Activated effector memory CD4-positive, alpha-beta T cell treated with Interleukin-2 at 50 U/mL for 16 hours (primary cell): Measurements from ENCODE around the gene MYH13.
"Not testable (repeated sequence)": the region's sequence is repeated elsewhere in the genome, so short reads cannot be mapped to it uniquely, and the experiment has no call there.

Source experiments
- DNase-seq: peaks from one replicate; pipeline ENCODE4 v3.0.0-alpha.2; 2020

The MYH13 gene

GRCh38 chr17:10295728-10296343, 77.0 kb downstream of the MYH13 start:
- DNase-seq = no peak

- DNase-seq = no peak
These were observed 78.6 kb downstream of the MYH13 start for GRCh38 chr17:10294180-10294579.

- DNase-seq = no peak
These were observed 80.5 kb downstream of the MYH13 start for GRCh38 chr17:10292057-10292937.

GRCh38 chr17:10291576-10291975, 81.2 kb downstream of the MYH13 start:
- not testable (repeated sequence) for DNase-seq

GRCh38 chr17:10290041-10290440, 82.8 kb downstream of the MYH13 start:
- no peak for DNase-seq

GRCh38 chr17:10286324-10286723, 86.5 kb downstream of the MYH13 start:
- DNase-seq = no peak

GRCh38 chr17:10285896-10286295, 86.9 kb downstream of the MYH13 start:
- DNase-seq = no peak

GRCh38 chr17:10280068-10280467, 92.7 kb downstream of the MYH13 start:
- no peak for DNase-seq

- no peak for DNase-seq
These were observed 94.6 kb downstream of the MYH13 start for GRCh38 chr17:10278218-10278617.

GRCh38 chr17:10276436-10276835, 96.4 kb downstream of the MYH13 start:
- no peak for DNase-seq

GRCh38 chr17:10275418-10275817, 97.4 kb downstream of the MYH13 start:
- no peak for DNase-seq

GRCh38 chr17:10271106-10271562, 101.7 kb downstream of the MYH13 start:
- no peak for DNase-seq

GRCh38 chr17:10270258-10270657, 102.5 kb downstream of the MYH13 start:
- DNase-seq = no peak

- DNase-seq = no peak
These were observed 104.8 kb downstream of the MYH13 start for GRCh38 chr17:10268005-10268404.

- no peak for DNase-seq
These were observed 106.4 kb downstream of the MYH13 start for GRCh38 chr17:10266296-10266876.

GRCh38 chr17:10265100-10265810, 107.6 kb downstream of the MYH13 start:
- DNase-seq = no peak

GRCh38 chr17:10264051-10264450, 108.8 kb downstream of the MYH13 start:
- no peak for DNase-seq

GRCh38 chr17:10262451-10262850, 110.4 kb downstream of the MYH13 start:
- DNase-seq = no peak

GRCh38 chr17:10261098-10261497, 111.7 kb downstream of the MYH13 start:
- no peak for DNase-seq

- no peak for DNase-seq
These were observed 121.4 kb downstream of the MYH13 start for GRCh38 chr17:10251212-10251948.
